MG63 (cell line): ENCODE measurements around the gene BBC3. TPM values are rescaled to one million over a fixed set of nuclear protein-coding genes. Genes with fewer than 3 reads are reported as not detected.

ENCODE experiments used
- DNase-seq: peaks from one replicate; pipeline ENCODE4 v3.0.0-alpha.2; 2020
- H3K27me3 ChIP-seq: fragments of 250-450 bp; sonication (Bioruptor Pico); 2 replicates; pipeline ENCODE4 v1.5.1; 2020; ENCODE audit warnings: mild to moderate bottlenecking, moderate library complexity
- H3K36me3 ChIP-seq: fragments of 250-450 bp; sonication (Bioruptor Pico); 2 replicates; pipeline ENCODE4 v1.5.1; 2020; ENCODE audit warnings: mild to moderate bottlenecking, moderate library complexity
- H3K4me3 ChIP-seq: fragments of 250-450 bp; sonication (Bioruptor Pico); 2 replicates; pipeline ENCODE4 v1.5.1; 2020; ENCODE audit warnings: mild to moderate bottlenecking, moderate library complexity
- H3K9me3 ChIP-seq: fragments of 250-450 bp; sonication (Bioruptor Pico); 2 replicates; pipeline ENCODE4 v1.5.1; 2020; ENCODE audit warnings: mild to moderate bottlenecking, moderate library complexity
- total RNA-seq: library from RNA; depleted of rRNA; stranded (reverse); fragments of >200 nt; shearing (Covaris generic); gene quantifications from 2 replicates; pipeline ENCODE4 v1.2.3, GENCODE V29; 2014; ENCODE audit warnings: low replicate concordance; rRNA removed

The BBC3 gene
- total RNA-seq, 1 experiment from 2014 or later = 38.8 TPM

- H3K4me3 ChIP-seq = no peak overlapping the region
- DNase-seq = no peak
- peaks cover 91% of the 10 kb centered on the region for H3K36me3 ChIP-seq
- H3K9me3 ChIP-seq = no peaks in the 10 kb centered on the region
- H3K27me3 ChIP-seq = no peaks in the 10 kb centered on the region
These were observed 44.3 kb downstream of the BBC3 start for GRCh38 chr19:47186446-47187334.

DNA sequence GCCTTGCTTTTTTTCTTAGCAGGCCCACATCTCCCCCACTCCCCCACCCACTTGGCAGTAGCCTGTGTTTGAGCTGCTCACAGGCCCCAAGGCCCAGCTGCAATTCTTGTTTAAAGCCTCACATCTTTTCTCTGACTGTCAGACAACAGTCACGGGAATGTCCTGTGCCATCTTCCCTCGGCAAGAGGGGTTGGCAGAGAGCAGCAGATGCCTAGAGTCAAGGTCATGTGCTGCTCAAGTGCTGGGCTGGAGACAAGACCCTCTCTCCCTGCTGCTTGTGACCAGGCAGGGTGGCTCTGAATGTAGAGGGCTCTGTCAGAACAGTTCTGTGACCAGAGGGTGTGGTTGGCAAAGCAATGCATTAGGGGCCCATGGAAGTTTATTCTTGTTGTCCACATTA, 47.4 kb downstream of the BBC3 start:
- no peaks in the 10 kb centered on the region for H3K9me3 ChIP-seq

DNA sequence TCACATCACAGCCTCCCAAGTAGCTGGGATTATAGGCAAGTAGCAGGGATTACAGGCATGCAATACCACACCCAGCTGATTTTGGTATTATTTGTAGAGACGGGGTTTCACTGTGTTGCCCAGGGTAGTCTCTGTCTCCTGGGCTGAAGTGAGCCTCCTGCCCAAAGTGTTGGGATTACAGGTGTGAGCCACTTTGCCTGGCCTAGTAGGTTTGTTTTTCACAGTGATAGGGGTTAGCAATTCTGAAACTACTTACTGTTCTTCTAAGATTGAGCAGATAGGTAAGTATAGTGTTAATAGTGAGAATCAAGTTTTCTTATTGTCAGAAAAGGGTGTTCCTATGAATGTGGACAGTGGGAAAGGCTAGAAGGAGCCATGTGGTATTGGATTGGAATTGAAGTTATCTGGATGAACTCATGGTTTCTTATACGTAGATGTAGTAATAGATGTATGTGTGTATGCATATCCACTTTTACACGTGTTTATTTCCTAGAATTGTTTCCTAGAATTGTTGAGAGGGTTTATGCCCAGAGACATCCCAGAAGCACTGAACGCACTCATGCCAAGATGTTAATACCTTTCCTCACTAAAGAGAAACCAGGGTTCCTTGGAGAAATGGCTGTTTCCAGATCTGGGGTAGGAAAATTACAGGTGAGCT, 51.2 kb downstream of the BBC3 start:
- Histone ChIP-seq H3K4me3 (no peak overlapping the region), H3K9me3 (no peaks in the 10 kb centered on the region), H3K27me3 (no peaks in the 10 kb centered on the region), H3K36me3 (peaks cover 91% of the 10 kb centered on the region)
- DNase-seq = no peak

More for the DNA sequence above, 47.4 kb downstream of the BBC3 start:
- no peak overlapping the region for H3K4me3 ChIP-seq
- DNase-seq = no peak
- peaks cover 87% of the 10 kb centered on the region for H3K36me3 ChIP-seq
- no peaks in the 10 kb centered on the region for H3K27me3 ChIP-seq

GRCh38 chr19:47176627-47177090, 54.3 kb downstream of the BBC3 start:
- Histone ChIP-seq H3K27me3 (no peaks in the 10 kb centered on the region), H3K4me3 (no peak overlapping the region), H3K36me3 (peaks cover 86% of the 10 kb centered on the region), H3K9me3 (no peaks in the 10 kb centered on the region)
- no peak for DNase-seq

GRCh38 chr19:47176071-47176626, 54.9 kb downstream of the BBC3 start:
- no peak overlapping the region for H3K4me3 ChIP-seq
- no peaks in the 10 kb centered on the region for H3K27me3 ChIP-seq
- peaks cover 91% of the 10 kb centered on the region for H3K36me3 ChIP-seq
- DNase-seq = no peak
- H3K9me3 ChIP-seq = no peaks in the 10 kb centered on the region

- no peak overlapping the region for H3K4me3 ChIP-seq
- peaks cover 92% of the 10 kb centered on the region for H3K36me3 ChIP-seq
- no peak for DNase-seq
- no peaks in the 10 kb centered on the region for H3K9me3 ChIP-seq
- no peaks in the 10 kb centered on the region for H3K27me3 ChIP-seq
These were observed 58.1 kb downstream of the BBC3 start for GRCh38 chr19:47172666-47173455.

Other genes with a start within 250 kb of the BBC3 start
- gene NPAS1, start 211.4 kb downstream of the BBC3 start, total RNA-seq = 0.33 TPM in 1 of 2 replicates, not detected in the other
- 81.9 and 94.5 TPM in 2 replicates for gene TMEM160, start 182.6 kb downstream of the BBC3 start, total RNA-seq
- 8.2 and 25.2 TPM in 2 replicates for gene ZC3H4, start 117.4 kb downstream of the BBC3 start, total RNA-seq
- 389 and 411 TPM in 2 replicates for gene SAE1, start 100.4 kb downstream of the BBC3 start, total RNA-seq
- gene CCDC9, start 25.3 kb upstream of the BBC3 start, total RNA-seq = 17.5 and 22.9 TPM in 2 replicates
- gene INAFM1, start 43.7 kb upstream of the BBC3 start, total RNA-seq = 5.5 TPM in 1 of 2 replicates, not detected in the other
- not detected in 2 replicates for gene C5AR1, start 78.7 kb upstream of the BBC3 start, total RNA-seq
- not detected in 2 replicates for gene C5AR2, start 101.0 kb upstream of the BBC3 start, total RNA-seq
- 18.0 and 25.3 TPM in 2 replicates for gene DHX34, start 118.1 kb upstream of the BBC3 start, total RNA-seq
- 0.56 TPM in 1 of 2 replicates, not detected in the other for gene MEIS3, start 188.3 kb upstream of the BBC3 start, total RNA-seq
- not detected in 2 replicates for gene SLC8A2, start 240.7 kb upstream of the BBC3 start, total RNA-seq